Psoas muscle (tissue), 8 donors: ENCODE data around the gene PREX1. TPM values are rescaled to one million over a fixed set of nuclear protein-coding genes. Genes with fewer than 3 reads are reported as not detected.

Experiments
- ATAC-seq, 4 donors: fragments of 200-7000 bp; cut with Tn5 transposase; one replicate each; pipeline ENCODE4 v1.9.1; 2020; ENCODE audit warnings: moderate library complexity in 3 of 4, mild to moderate bottlenecking in 2 of 4
- DNase-seq, 2 donors: peaks; one replicate each; pipeline ENCODE4 v3.0.0-alpha.2; 2020
- H3K27ac ChIP-seq: fragments of 200-600 bp; one replicate; pipeline ENCODE4 v1.8.0; 2022
- H3K27me3 ChIP-seq, 3 donors: fragments of 200-600 bp in 1 of 3; one replicate each; pipeline versions ENCODE4 v1.6.1 to v1.8.0; 2013 to 2022; ENCODE audit warnings: low read length in 2 of 3, mild to moderate bottlenecking in 2 of 3, moderate library complexity in 1 of 3; ENCODE audit not compliant: insufficient read depth in 3 of 3
- H3K36me3 ChIP-seq, 2 donors: fragments of 200-600 bp in 1 of 2; one replicate each; pipeline versions ENCODE4 v1.6.1 to v1.8.0; 2013 to 2022; ENCODE audit warnings: low read depth in 1 of 2, mild to moderate bottlenecking in 1 of 2, moderate library complexity in 1 of 2; ENCODE audit not compliant: insufficient read depth in 1 of 2
- H3K4me1 ChIP-seq: fragments of 200-600 bp; one replicate; pipeline ENCODE4 v1.8.0; 2022
- H3K4me3 ChIP-seq: fragments of 200-600 bp; one replicate; pipeline ENCODE4 v1.8.0; 2022; ENCODE audit warnings: mild to moderate bottlenecking
- H3K9me3 ChIP-seq: fragments of 200-600 bp; one replicate; pipeline ENCODE4 v1.8.0; 2022
- CTCF ChIP-seq: fragments of 200-600 bp; IDR thresholded peaks from one replicate; pipeline ENCODE4 v1.8.0; 2022; ENCODE audit warnings: antibody characterized with exemption
- WGBS, 3 donors: extraction: QIAGEN DNeasy Blood & Tissue Kit; methylation state at CpG; one replicate each; pipeline versions ENCODE4 v1.1.6 to v1.1.7; 2013; 5-methylcytosine and 5-hydroxymethylcytosine counted together
- intact Hi-C, 2 donors: fragments of 100-400 bp; cut with DNase I; formaldehyde crosslinking; loops; one replicate each; pipeline versions ENCODE4 v1.11.0 to v1.14.2; 2022
- polyA plus RNA-seq, 3 donors: library from polyadenylated mRNA; stranded (reverse); fragments of 200-250 nt; gene quantifications; one replicate each; pipeline ENCODE4 v1.2.3, GENCODE V29; 2013
- total RNA-seq, 4 donors: library from RNA; stranded (reverse); fragmentation: NEBNext Ultra II Directional in 2 of 4; extraction: Animal tissue kit (Norgen Biotek cat#: 25700) in 2 of 4; gene quantifications; one replicate each; pipeline versions ENCODE4 v1.2.1 to v1.2.4, GENCODE V29; 2021 to 2023
- donor health status: healthy with polysubstance abuse.
- donor health status: DM: no; HTN: no; CAD: no; lungs with moderate emphysema.
- donor health status: Bipolar disorder and iron deficiency.
- donor health status: healthy.
- donor health status: DM: yes; HTN: yes; CAD: no.
- donor health status: DM: no; HTN: no; CAD: no.
- donor health status: DM: no; HTN: no; CAD: no.
- donor health status: DM: yes; HTN: yes; CAD: no.

The PREX1 gene
- total and polyA plus RNA-seq, 7 donors, result 2.5 to 8.3 (median 5.3) TPM

- Histone ChIP-seq H3K9me3 (peaks cover 9% of the 10 kb centered on the region), H3K36me3 (peaks cover 0 to 18% of the 10 kb centered on the region in 2 donors), H3K4me1 (no peaks in the 10 kb centered on the region), H3K4me3 (no peak overlapping the region), H3K27me3 (no peaks in the 10 kb centered on the region), H3K27ac (no peak overlapping the region)
- peak; percentile 86 to 94 (median 91) for ATAC-seq
- peak; percentile 96 for TF ChIP-seq CTCF
- intact Hi-C loops, result loop anchor here (1.0 to 2.0 kb wide), 2 partner anchors 247 to 248 kb away; no protein-coding TSS in a partner anchor
- WGBS, 3 donors, result 60 to 67% (median 61%) methylated on average over 21 of the region's 21 CpGs
- peak; percentile 62 to 74 for DNase-seq
These were observed 170.2 kb downstream of the PREX1 start for GRCh38 chr20:48657426-48658197.

GRCh38 chr20:48656661-48657211 lies 171.1 kb downstream of the PREX1 start:
- DNase-seq, result no peak
- peaks cover 0 to 23% of the 10 kb centered on the region in 2 donors for H3K36me3 ChIP-seq
- no peak overlapping the region for H3K4me3 ChIP-seq
- TF ChIP-seq CTCF, result no peak
- no peak overlapping the region for H3K27ac ChIP-seq
- ATAC-seq, result no peak
- H3K9me3 ChIP-seq, result peaks cover 9% of the 10 kb centered on the region
- no peaks in the 10 kb centered on the region for H3K4me1 ChIP-seq
- intact Hi-C loops, result loop anchor here (1.0 to 2.0 kb wide), 2 partner anchors 248 to 249 kb away; no protein-coding TSS in a partner anchor
- no peaks in the 10 kb centered on the region for H3K27me3 ChIP-seq
- 86 to 89% (median 87%) methylated on average over 15 of the region's 15 CpGs for WGBS, 3 donors

- Histone ChIP-seq H3K36me3 (peaks cover 0 to 24% of the 10 kb centered on the region in 2 donors), H3K4me3 (no peak overlapping the region), H3K27me3 (no peaks in the 10 kb centered on the region), H3K27ac (no peak overlapping the region), H3K9me3 (peaks cover 9% of the 10 kb centered on the region), H3K4me1 (no peaks in the 10 kb centered on the region)
- no peak for ATAC-seq
- WGBS, 3 donors, result 88 to 93% (median 92%) methylated on average over 8 of the region's 8 CpGs
- no peak for TF ChIP-seq CTCF
- intact Hi-C loops, result loop anchor here in 1 of 2 donors (2.0 kb wide), 1 partner anchor 249 kb away; no protein-coding TSS in a partner anchor
- peak in 1 of 2 donors; percentile 8 for DNase-seq
These were observed 171.7 kb downstream of the PREX1 start for GRCh38 chr20:48656137-48656536.

GRCh38 chr20:48653706-48654051 lies 174.1 kb downstream of the PREX1 start:
- H3K4me1 ChIP-seq, result no peaks in the 10 kb centered on the region
- H3K4me3 ChIP-seq, result no peak overlapping the region
- intact Hi-C loops, result no loop called here
- TF ChIP-seq CTCF, result no peak
- H3K9me3 ChIP-seq, result no peaks in the 10 kb centered on the region
- H3K27ac ChIP-seq, result no peak overlapping the region
- WGBS, 3 donors, result 94 to 97% (median 94%) methylated on average over 10 of the region's 10 CpGs
- peaks cover 0 to 48% of the 10 kb centered on the region in 2 donors for H3K36me3 ChIP-seq
- ATAC-seq, result no peak
- H3K27me3 ChIP-seq, result no peaks in the 10 kb centered on the region
- DNase-seq, result no peak
